PC-3 (cell line): ENCODE measurements around the gene DHRS2. TPM values are rescaled to one million over a fixed set of nuclear protein-coding genes. Genes with fewer than 3 reads are reported as not detected.

Source experiments
- ATAC-seq: fragments of 200-7000 bp; cut with Tn5 transposase; 2 replicates; pipeline ENCODE4 v1.9.1; 2020; ENCODE audit warnings: mild to moderate bottlenecking, moderate library complexity
- BruUV-seq: library from RNA; stranded (reverse); fragments of 400-500 nt; replicated peaks from 2 replicates; lab custom pipeline; 2021; lab: Mats Ljungman, UMichigan
- CTCF ChIA-PET: fragments of 300-600 bp; sonication (Branson Sonifier 250); formaldehyde crosslinking; loops from one replicate; lab custom pipeline; 2022; ENCODE audit warnings: antibody characterized with exemption; lab: Charles Lee
- POLR2A ChIA-PET: fragments of 300-600 bp; sonication (Branson Sonifier 250); formaldehyde crosslinking; loops from one replicate; lab custom pipeline; 2022; ENCODE audit warnings: antibody characterized with exemption; ENCODE audit not compliant: unreplicated experiment; lab: Charles Lee
- DNase-seq: peaks from one replicate; pipeline ENCODE4 v3.0.0-alpha.2; 2015
- H2AFZ ChIP-seq: fragments of 300-600 bp; sonication (generic); 2 replicates; pipeline ENCODE4 v1.6.0; 2016; ENCODE audit warnings: antibody characterized with exemption, low read length
- H3F3A ChIP-seq: fragments of 300-600 bp; sonication (generic); one replicate; pipeline ENCODE4 v1.6.0; 2017; ENCODE audit warnings: antibody characterized with exemption, low read length, control low read depth, mild to moderate bottlenecking; ENCODE audit not compliant: unreplicated experiment
- H3K27ac ChIP-seq: fragments of 300-600 bp; sonication (generic); 2 replicates; pipeline ENCODE4 v1.5.1; 2016; ENCODE audit warnings: mild to moderate bottlenecking, low read length
- H3K27me3 ChIP-seq: fragments of 300-600 bp; sonication (generic); 2 replicates; pipeline ENCODE4 v1.6.1; 2016; ENCODE audit warnings: low read length, mixed read lengths
- H3K36me3 ChIP-seq: fragments of 300-600 bp; sonication (generic); 2 replicates; pipeline ENCODE4 v1.6.1; 2016; ENCODE audit warnings: low read depth, mixed run types, low read length, mixed read lengths
- H3K4me1 ChIP-seq: fragments of 300-600 bp; sonication (generic); 2 replicates; pipeline ENCODE4 v1.5.1; 2016; ENCODE audit warnings: low read length; ENCODE audit not compliant: insufficient read depth
- H3K4me2 ChIP-seq: fragments of 300-600 bp; sonication (generic); 2 replicates; pipeline ENCODE4 v1.6.0; 2016; ENCODE audit warnings: low read length
- H3K4me3 ChIP-seq: fragments of 300-600 bp; sonication (generic); 2 replicates; pipeline ENCODE4 v1.5.1; 2016; ENCODE audit warnings: mild to moderate bottlenecking, low read length, mixed read lengths
- H3K79me2 ChIP-seq: fragments of 300-600 bp; sonication (generic); 2 replicates; pipeline ENCODE4 v1.6.1; 2017; ENCODE audit warnings: low read length, mixed read lengths
- H3K9ac ChIP-seq: fragments of 300-600 bp; sonication (generic); 2 replicates; pipeline ENCODE4 v1.6.0; 2016; ENCODE audit warnings: mild to moderate bottlenecking, low read length
- H3K9me2 ChIP-seq: fragments of 300-600 bp; sonication (generic); replicated peaks from 2 replicates; pipeline ENCODE4 v1.6.1; 2016; ENCODE audit warnings: mixed run types, low read length, mixed read lengths
- H3K9me3 ChIP-seq: fragments of 300-600 bp; sonication (generic); 2 replicates; pipeline ENCODE4 v1.6.1; 2016; ENCODE audit warnings: low read length, mixed read lengths
- H4K20me1 ChIP-seq: fragments of 300-600 bp; sonication (generic); 2 replicates; pipeline ENCODE4 v1.6.1; 2016; ENCODE audit warnings: low read length, mixed read lengths
- EZH2 ChIP-seq: fragments of 300-600 bp; sonication (generic); IDR thresholded peaks from one replicate; pipeline ENCODE4 v1.6.1; 2017; ENCODE audit warnings: antibody characterized with exemption, mild to moderate bottlenecking, low read length; ENCODE audit not compliant: unreplicated experiment
- EZH2phosphoT487 ChIP-seq: fragments of 300-600 bp; sonication (generic); IDR thresholded peaks from 2 replicates; pipeline ENCODE4 v1.6.1; 2018; ENCODE audit warnings: mild to moderate bottlenecking, antibody characterized with exemption, low read length, borderline replicate concordance
- intact Hi-C: fragments of 100-400 bp; cut with micrococcal nuclease; formaldehyde crosslinking; loops from 2 replicates; pipeline ENCODE4 v1.9.0; 2023
- total RNA-seq: library from RNA; depleted of rRNA; stranded (reverse); fragments of >200 nt; gene quantifications from 2 replicates; pipeline ENCODE4 v1.2.3, GENCODE V29; 2014
- TF ChIP-seq, protein P1 (sequence below): fragments of 300-600 bp; sonication (generic); conservative IDR thresholded peaks from 2 replicates; pipeline ENCODE4 v1.5.1; 2017; ENCODE audit warnings: antibody characterized with exemption, low read depth, mild to moderate bottlenecking, low read length

The DHRS2 gene
- total RNA-seq, 1 experiment from 2014 or later: 40.9 TPM

GRCh38 chr14:23663711-23664110 lies 27.5 kb downstream of the DHRS2 start:
- ATAC-seq (no peak), DNase-seq (no peak)
- no peaks in the 10 kb centered on the region for H3F3A ChIP-seq
- no peaks in the 10 kb centered on the region for H3K36me3 ChIP-seq
- H3K4me3 ChIP-seq: no peak overlapping the region
- H3K79me2 ChIP-seq: no peaks in the 10 kb centered on the region
- H2AFZ ChIP-seq: no peak overlapping the region
- no peak overlapping the region for H3K27ac ChIP-seq
- no peaks in the 10 kb centered on the region for H3K9me2 ChIP-seq
- H4K20me1 ChIP-seq: no peaks in the 10 kb centered on the region
- ChIA-PET CTCF (no interaction called here), POLR2A (no interaction called here)
- no peaks in the 10 kb centered on the region for H3K9me3 ChIP-seq
- peaks cover 58% of the 10 kb centered on the region for H3K27me3 ChIP-seq
- no peaks in the 10 kb centered on the region for H3K4me1 ChIP-seq
- H3K4me2 ChIP-seq: no peak overlapping the region
- intact Hi-C loops: no loop called here
- no peak overlapping the region for H3K9ac ChIP-seq
- BruUV-seq: no TSS peak
- TF ChIP-seq EZH2phosphoT487 (no peak), EZH2 (no peak)
- TF ChIP-seq, protein P1, sequence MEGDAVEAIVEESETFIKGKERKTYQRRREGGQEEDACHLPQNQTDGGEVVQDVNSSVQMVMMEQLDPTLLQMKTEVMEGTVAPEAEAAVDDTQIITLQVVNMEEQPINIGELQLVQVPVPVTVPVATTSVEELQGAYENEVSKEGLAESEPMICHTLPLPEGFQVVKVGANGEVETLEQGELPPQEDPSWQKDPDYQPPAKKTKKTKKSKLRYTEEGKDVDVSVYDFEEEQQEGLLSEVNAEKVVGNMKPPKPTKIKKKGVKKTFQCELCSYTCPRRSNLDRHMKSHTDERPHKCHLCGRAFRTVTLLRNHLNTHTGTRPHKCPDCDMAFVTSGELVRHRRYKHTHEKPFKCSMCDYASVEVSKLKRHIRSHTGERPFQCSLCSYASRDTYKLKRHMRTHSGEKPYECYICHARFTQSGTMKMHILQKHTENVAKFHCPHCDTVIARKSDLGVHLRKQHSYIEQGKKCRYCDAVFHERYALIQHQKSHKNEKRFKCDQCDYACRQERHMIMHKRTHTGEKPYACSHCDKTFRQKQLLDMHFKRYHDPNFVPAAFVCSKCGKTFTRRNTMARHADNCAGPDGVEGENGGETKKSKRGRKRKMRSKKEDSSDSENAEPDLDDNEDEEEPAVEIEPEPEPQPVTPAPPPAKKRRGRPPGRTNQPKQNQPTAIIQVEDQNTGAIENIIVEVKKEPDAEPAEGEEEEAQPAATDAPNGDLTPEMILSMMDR: no peak

DNA sequence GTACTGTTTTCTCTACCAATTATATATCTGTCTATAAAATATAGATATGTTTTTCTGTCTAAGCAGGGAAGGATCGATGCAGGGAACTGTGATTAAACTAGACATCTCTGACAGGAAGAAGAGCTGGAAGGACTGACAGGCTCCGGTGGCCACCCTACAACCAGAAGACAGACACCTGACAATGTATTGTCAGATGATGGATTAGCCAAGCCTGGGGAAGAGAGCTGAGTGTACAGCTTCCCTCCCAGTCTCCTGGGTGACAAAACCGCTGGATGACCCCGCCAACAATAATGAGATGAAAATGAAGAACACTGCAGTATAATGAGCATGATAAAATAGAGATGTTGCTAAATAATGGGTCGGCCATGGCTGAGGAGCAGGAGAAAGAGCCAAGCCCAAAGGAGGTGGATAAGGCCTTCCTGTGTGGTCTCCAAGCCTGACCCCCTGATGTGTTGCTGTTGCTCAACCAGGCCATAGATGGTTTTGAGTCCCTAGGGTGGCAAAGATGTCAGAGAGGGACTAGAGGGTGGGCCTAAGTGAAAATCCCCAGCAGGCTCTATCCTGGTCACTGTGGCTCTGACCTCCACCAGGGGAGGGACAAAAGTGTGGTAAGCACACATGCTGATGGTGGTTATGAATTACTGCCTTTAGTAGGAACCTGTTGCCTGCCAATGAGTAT lies 28.2 kb downstream of the DHRS2 start:
- H3K27me3 ChIP-seq: peaks cover 57% of the 10 kb centered on the region
- ATAC-seq (no peak), DNase-seq (no peak)
- POLR2A ChIA-PET: no interaction called here
- H3K4me1 ChIP-seq: no peaks in the 10 kb centered on the region
- BruUV-seq: no TSS peak
- no peaks in the 10 kb centered on the region for H3K9me3 ChIP-seq
- no peak overlapping the region for H3K9ac ChIP-seq
- no peak overlapping the region for H2AFZ ChIP-seq
- no peak overlapping the region for H3K27ac ChIP-seq
- H3F3A ChIP-seq: no peaks in the 10 kb centered on the region
- TF ChIP-seq, protein P1: no peak
- no peak for TF ChIP-seq EZH2
- no peak for TF ChIP-seq EZH2phosphoT487
- no peak overlapping the region for H3K4me2 ChIP-seq
- no peak overlapping the region for H3K4me3 ChIP-seq
- no peaks in the 10 kb centered on the region for H3K9me2 ChIP-seq
- no peaks in the 10 kb centered on the region for H3K36me3 ChIP-seq
- no peaks in the 10 kb centered on the region for H4K20me1 ChIP-seq
- intact Hi-C loops: no loop called here
- CTCF ChIA-PET: no interaction called here
- no peaks in the 10 kb centered on the region for H3K79me2 ChIP-seq
